T47D (cell line): ENCODE results near the gene ATP6V0B.

Experiments used
- DNase-seq, 2 experiments: peaks; one replicate each; pipeline versions ENCODE4 v3.0.0 to v3.0.0-alpha.2; 2011 to 2012; ENCODE audit warnings: low read depth in 1 of 2, low spot score in 1 of 2
- JUND ChIP-seq: IDR thresholded peaks from 2 replicates; pipeline ENCODE4 v1.6.1; 2012; ENCODE audit warnings: low read depth
- in situ Hi-C: cut with HindIII; loops from 2 replicates; pipeline ENCODE4 v1.10.0; 2016; ENCODE audit warnings: low sequenced_read_pairs, low pct_unique_long_range_greater_than_20kb

Gene ATP6V0B

DNA sequence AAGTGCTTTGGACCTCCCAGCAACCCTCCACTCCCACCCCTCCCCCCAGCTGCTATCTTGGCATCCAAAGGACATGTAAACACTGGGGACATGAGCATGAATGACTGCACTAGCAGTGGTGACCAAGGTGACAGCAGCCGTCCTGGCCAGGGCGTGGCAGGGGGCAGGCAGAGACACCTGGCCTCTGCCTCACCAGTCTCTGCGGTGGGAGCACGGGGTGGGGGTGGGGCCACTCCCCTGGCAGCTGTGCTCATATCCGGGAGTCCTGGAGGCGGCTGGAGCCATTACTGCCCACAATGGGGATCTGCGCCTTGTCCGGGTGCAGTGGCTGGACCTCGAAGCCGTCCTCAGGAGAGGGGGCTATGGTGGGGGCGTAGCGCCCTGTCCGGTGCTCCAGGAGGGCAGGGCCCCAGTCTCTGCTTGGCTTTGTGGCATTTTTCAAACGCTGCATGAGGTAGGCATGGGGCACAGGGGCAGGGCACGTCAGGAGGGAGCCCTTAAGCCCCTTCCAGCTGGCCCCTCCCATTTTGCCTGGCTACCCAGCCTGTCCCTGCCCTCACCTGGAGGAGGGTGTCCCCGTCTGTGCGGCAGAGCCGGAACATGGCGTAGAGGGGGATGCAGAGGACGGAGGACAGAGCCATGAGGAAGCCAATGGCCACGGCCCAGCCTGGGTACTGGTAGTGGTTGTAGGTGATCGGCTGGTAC is 22.7 kb downstream of the ATP6V0B start:
- no peak for TF ChIP-seq JUND
- in situ Hi-C loops = no loop called here
- DNase-seq = no peak

GRCh38 chr1:43998000-43998378 is 23.2 kb downstream of the ATP6V0B start:
- no peak for DNase-seq
- in situ Hi-C loops = no loop called here
- TF ChIP-seq JUND = no peak

DNA sequence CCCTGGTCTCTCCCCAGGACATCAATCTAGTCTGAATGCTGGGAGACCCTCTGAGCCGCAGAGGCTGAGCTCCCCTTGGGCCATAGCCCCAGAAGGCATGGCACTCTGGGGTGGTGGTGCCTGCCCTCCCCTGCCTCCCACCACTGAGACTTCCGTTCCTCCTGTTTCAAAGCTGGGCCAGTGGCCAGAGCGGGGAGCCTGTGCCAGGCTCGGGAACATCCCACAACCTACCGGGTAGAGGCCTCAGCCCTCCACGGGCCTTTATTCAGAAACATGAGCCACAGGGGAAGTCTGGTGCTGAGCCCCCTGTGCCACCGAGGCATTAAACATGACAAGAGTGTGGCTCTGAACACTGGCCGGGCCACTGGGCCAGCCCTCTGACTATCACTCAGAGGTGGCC is 24.7 kb downstream of the ATP6V0B start:
- in situ Hi-C loops = no loop called here
- no peak for DNase-seq
- TF ChIP-seq JUND = no peak

DNA sequence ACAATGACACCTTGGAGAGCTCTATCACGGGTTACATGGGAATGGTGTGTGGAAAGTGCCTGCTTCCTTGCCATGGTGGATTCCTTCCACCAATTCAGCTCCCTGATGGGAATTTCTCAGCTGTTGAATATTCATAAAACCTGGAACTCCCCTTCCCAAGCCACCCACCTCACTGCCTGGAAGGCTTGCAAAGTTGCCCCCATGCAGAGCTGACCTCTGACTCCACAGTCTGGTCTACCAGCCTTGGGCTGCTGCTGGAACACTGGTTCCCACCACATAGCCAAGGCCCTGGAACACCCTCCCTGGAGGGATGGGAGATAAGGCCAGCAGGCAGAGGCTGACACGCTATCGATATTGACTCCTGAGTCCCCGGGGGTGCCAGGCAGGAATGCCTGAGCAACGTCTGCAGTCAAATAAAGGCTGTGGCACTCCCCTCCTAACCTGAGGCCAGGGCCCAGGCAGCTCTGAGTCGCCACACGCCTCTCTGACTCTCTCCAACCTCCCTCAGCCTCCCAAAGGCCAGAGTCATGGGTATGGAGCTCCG is 25.4 kb downstream of the ATP6V0B start:
- in situ Hi-C loops = no loop called here
- DNase-seq = no peak
- no peak for TF ChIP-seq JUND

DNA sequence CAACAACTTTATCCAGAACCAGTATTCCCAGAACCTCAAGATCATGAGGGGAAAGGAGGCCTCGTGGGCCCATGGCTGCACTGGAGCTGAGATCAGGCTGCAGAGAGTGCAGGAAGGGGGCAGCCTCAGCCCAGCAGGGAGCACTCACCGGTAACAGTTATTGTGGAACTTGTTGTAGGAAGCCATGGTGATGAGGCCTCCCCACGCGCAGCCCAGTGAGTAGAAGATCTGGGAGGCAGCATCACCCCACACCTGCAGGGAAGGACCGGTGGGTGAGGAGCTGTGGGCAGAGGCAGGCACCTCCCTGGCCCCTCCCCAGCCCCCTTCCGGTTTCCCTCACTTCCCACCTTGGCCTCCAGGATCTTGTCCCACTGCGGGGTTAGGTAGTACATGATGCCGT is 27.4 kb downstream of the ATP6V0B start:
- DNase-seq = no peak
- TF ChIP-seq JUND = no peak
- in situ Hi-C loops = no loop called here

GRCh38 chr1:44002606-44003157 is 27.9 kb downstream of the ATP6V0B start:
- TF ChIP-seq JUND = no peak
- in situ Hi-C loops = no loop called here
- DNase-seq = no peak

DNA sequence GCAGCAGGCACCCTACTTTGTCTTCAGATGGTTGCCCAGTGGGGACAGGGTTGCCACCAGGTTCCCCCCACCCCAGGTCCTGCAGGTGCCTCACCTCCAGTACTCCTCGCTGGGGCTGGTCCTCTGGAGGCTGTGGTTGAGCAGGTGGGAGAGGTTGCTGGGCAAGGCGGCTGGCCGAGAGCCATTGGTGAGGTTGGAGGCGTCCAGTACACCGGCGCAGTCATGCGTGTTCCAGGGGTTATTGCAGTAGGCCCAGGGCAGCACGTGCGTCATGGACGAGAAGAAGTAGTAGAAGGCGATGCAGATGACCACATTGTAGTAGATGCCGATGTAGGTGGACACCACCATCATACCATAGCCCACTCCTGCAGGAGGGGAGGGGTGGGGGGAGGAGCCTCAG is 33.5 kb downstream of the ATP6V0B start:
- in situ Hi-C loops = no loop called here
- no peak for TF ChIP-seq JUND
- DNase-seq = no peak

DNA sequence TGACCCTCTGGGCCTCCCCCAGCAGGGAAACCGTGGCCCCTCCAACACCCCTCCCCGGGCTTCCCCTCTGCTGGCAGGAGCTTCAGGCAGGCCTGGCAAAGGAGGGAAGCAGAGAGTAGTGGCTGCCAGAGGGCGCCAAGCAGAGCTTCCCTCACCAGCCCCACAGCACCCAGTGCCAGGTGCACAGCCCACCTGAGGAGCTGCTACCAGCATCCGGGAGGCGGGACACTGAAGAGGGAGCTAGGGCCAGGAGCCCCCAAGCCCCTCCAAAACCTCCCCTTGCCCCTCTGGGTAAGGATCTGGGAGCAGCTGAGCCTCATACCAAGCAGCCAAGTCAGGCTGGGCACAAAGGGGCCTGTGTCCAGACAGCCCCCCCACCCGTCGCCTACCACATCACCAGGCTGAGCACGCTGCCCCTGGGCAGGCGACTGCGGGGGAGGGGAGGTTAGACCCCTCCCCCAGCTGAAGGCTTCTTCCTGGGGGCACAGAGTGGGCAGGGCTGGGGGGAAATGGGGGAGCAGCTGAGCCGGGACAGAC is 36.2 kb downstream of the ATP6V0B start:
- no peak for DNase-seq
- no peak for TF ChIP-seq JUND
- in situ Hi-C loops = no loop called here

DNA sequence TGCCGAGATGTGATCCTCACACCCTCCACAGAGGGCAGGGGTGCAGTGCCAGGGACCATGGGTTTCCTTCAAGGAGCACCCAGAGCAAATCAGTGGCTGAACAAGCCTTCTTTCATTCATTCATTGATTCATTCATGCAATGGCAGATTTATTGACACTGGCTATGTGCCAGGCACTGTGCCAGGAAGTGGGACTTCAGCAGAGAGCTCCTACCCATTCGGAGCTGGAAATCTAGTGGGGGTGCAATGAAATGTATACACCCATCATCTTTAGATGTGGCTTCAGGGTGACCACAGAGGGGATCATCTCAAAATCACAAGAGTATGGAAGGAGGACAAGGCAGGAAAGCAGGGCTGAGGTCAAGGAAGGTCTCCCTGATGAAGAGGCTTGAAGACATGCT is 37.6 kb downstream of the ATP6V0B start:
- no peak for TF ChIP-seq JUND
- in situ Hi-C loops = no loop called here
- DNase-seq = no peak

- no peak for DNase-seq
- TF ChIP-seq JUND = no peak
- in situ Hi-C loops = no loop called here
These were observed 38.3 kb downstream of the ATP6V0B start for GRCh38 chr1:44012941-44013609.

DNA sequence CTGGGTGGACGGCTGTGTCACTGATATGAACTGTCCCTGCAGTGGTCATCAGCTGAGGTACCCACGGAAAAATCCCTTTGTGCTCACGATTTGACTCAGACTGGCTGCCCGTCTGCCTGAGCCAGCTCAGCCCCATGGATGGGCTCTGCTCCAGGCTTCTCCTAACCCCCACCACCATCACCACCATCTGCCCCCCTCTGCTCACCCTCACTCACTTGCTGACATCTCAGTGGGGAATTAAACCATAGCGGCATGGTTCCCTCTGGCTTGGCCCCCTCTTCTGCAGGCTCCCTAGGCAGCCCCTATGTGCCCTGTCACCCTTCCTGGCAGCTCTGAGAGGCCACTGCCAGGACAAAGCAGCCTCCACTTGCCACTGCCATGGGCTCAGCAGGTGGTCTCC is 39.2 kb downstream of the ATP6V0B start:
- DNase-seq = no peak
- in situ Hi-C loops = no loop called here
- TF ChIP-seq JUND = no peak

- DNase-seq = no peak
- in situ Hi-C loops = no loop called here
- TF ChIP-seq JUND = no peak
These were observed 39.8 kb downstream of the ATP6V0B start for GRCh38 chr1:44014365-44015104.
